Measurements from ENCODE around the gene GRIK2. TPM values are rescaled to one million over a fixed set of nuclear protein-coding genes. Genes with fewer than 3 reads are reported as not detected.

GRIK2 gene
- total RNA-seq, 4 donors from 2014 or later, result 4.7 to 16.2 (median 7.5) TPM

GRCh38 chr6:101682937-101683336, 289.4 kb downstream of the GRIK2 start:
- Histone ChIP-seq H3K9me3 (no peaks in the 10 kb centered on the region), H3K27ac (no peak overlapping the region), H3K36me3 (no peaks in the 10 kb centered on the region), H3K4me3 (no peak overlapping the region), H3K4me1 (no peaks in the 10 kb centered on the region), H3K27me3 (no peaks in the 10 kb centered on the region)
- 91 to 93% methylated on average over 5 of the region's 5 CpGs for WGBS, 2 donors
- TF ChIP-seq EP300 (IDR thresholded peaks at IDR 0.05), result no peak
- no peak for TF ChIP-seq POLR2A (IDR thresholded peaks at IDR 0.05)
- TF ChIP-seq CTCF (IDR thresholded peaks at IDR 0.05), result no peak
- no peak for DNase-seq (ENCODE audit: low spot score in 2 of 2)

GRCh38 chr6:101683884-101684283, 290.4 kb downstream of the GRIK2 start:
- Histone ChIP-seq H3K27me3 (no peaks in the 10 kb centered on the region), H3K4me3 (no peak overlapping the region), H3K27ac (no peak overlapping the region), H3K9me3 (no peaks in the 10 kb centered on the region), H3K4me1 (no peaks in the 10 kb centered on the region), H3K36me3 (no peaks in the 10 kb centered on the region)
- TF ChIP-seq CTCF (IDR thresholded peaks at IDR 0.05), result no peak
- TF ChIP-seq EP300 (IDR thresholded peaks at IDR 0.05), result no peak
- no peak for TF ChIP-seq POLR2A (IDR thresholded peaks at IDR 0.05)
- no peak for DNase-seq (ENCODE audit: low spot score in 2 of 2)
- 77 to 79% methylated on average over 1 of the region's 1 CpG for WGBS, 2 donors

- TF ChIP-seq POLR2A (IDR thresholded peaks at IDR 0.05) (no peak), EP300 (IDR thresholded peaks at IDR 0.05) (no peak), CTCF (IDR thresholded peaks at IDR 0.05) (no peak)
- WGBS, 2 donors, result 93 to 95% methylated on average over 3 of the region's 3 CpGs
Observed at GRCh38 chr6:101686653-101687052, 293.1 kb downstream of the GRIK2 start.

GRCh38 chr6:101689156-101689555, 295.6 kb downstream of the GRIK2 start:
- H3K4me3 ChIP-seq, result no peak overlapping the region
- no peaks in the 10 kb centered on the region for H3K27me3 ChIP-seq
- no peak for DNase-seq (ENCODE audit: low spot score in 2 of 2)
- H3K36me3 ChIP-seq, result no peaks in the 10 kb centered on the region
- no peaks in the 10 kb centered on the region for H3K4me1 ChIP-seq
- no peak overlapping the region for H3K27ac ChIP-seq
- WGBS, 2 donors, result 84 to 86% methylated on average over 1 of the region's 1 CpG
- no peaks in the 10 kb centered on the region for H3K9me3 ChIP-seq
- TF ChIP-seq EP300 (IDR thresholded peaks at IDR 0.05) (no peak), CTCF (IDR thresholded peaks at IDR 0.05) (no peak), POLR2A (IDR thresholded peaks at IDR 0.05) (no peak)

More at GRCh38 chr6:101686653-101687052, 293.1 kb downstream of the GRIK2 start:
- no peaks in the 10 kb centered on the region for H3K36me3 ChIP-seq
- no peak overlapping the region for H3K4me3 ChIP-seq
- no peaks in the 10 kb centered on the region for H3K27me3 ChIP-seq
- H3K27ac ChIP-seq, result no peak overlapping the region
- no peaks in the 10 kb centered on the region for H3K9me3 ChIP-seq
- no peak for DNase-seq (ENCODE audit: low spot score in 2 of 2)
- H3K4me1 ChIP-seq, result no peaks in the 10 kb centered on the region

- H3K4me3 ChIP-seq, result no peak overlapping the region
- 92 to 94% methylated on average over 2 of the region's 2 CpGs for WGBS, 2 donors
- TF ChIP-seq CTCF (IDR thresholded peaks at IDR 0.05), result no peak
- no peak for TF ChIP-seq EP300 (IDR thresholded peaks at IDR 0.05)
- no peak for TF ChIP-seq POLR2A (IDR thresholded peaks at IDR 0.05)
Observed at GRCh38 chr6:101689695-101690094, 296.2 kb downstream of the GRIK2 start.

More at GRCh38 chr6:101689695-101690094, 296.2 kb downstream of the GRIK2 start:
- H3K4me1 ChIP-seq, result no peaks in the 10 kb centered on the region
- H3K27me3 ChIP-seq, result no peaks in the 10 kb centered on the region
- no peak for DNase-seq (ENCODE audit: low spot score in 2 of 2)
- H3K27ac ChIP-seq, result no peak overlapping the region
- no peaks in the 10 kb centered on the region for H3K36me3 ChIP-seq
- no peaks in the 10 kb centered on the region for H3K9me3 ChIP-seq

Measured in tibial nerve (tissue), 4 donors.